WTC11 (cell line): ENCODE results near the gene UROC1.

Experiments
- CTCF ChIP-seq: fragments of 200-600 bp; IDR thresholded peaks from 2 replicates; pipeline ENCODE4 v1.8.0; 2022; ENCODE audit warnings: antibody characterized with exemption
- MAX ChIP-seq: sonication (generic); formaldehyde crosslinking; IDR thresholded peaks from 2 replicates; pipeline ENCODE4 v1.8.0; 2022; ENCODE audit warnings: mild to moderate bottlenecking, missing genetic modification reagents
- ZBTB21 ChIP-seq: sonication (generic); formaldehyde crosslinking; IDR thresholded peaks from 2 replicates; pipeline ENCODE4 v1.8.1; 2023; ENCODE audit warnings: mild to moderate bottlenecking, missing genetic modification reagents, borderline replicate concordance

GRCh38 chr3:126529585-126530170, 12.1 kb upstream of the UROC1 start:
- TF ChIP-seq MAX = no peak
- no peak for TF ChIP-seq CTCF
- TF ChIP-seq ZBTB21 (CRISPR knock-in tag) = no peak
